HL-60 (cell line): ENCODE data around the gene CYP3A7.
"Not testable (repeated sequence)": the region's sequence is repeated elsewhere in the genome, so short reads cannot be mapped to it uniquely, and the experiment has no call there.

Experiments used
- DNase-seq, 2 experiments: peaks; one replicate each; pipeline ENCODE4 v3.0.0-alpha.2; 2010 to 2020; ENCODE audit warnings: low read depth in 1 of 2, low spot score in 1 of 2
- H3K27ac ChIP-seq: fragments of 250-450 bp; sonication (Bioruptor Pico); replicated peaks from 2 replicates; pipeline ENCODE4 v1.5.1; 2020; ENCODE audit warnings: mild to moderate bottlenecking, moderate library complexity
- H3K27me3 ChIP-seq: fragments of 250-450 bp; sonication (Bioruptor Pico); 2 replicates; pipeline ENCODE4 v1.5.1; 2021; ENCODE audit warnings: mild to moderate bottlenecking, moderate library complexity; ENCODE audit not compliant: insufficient read depth, poor library complexity, severe bottlenecking
- H3K4me3 ChIP-seq: replicated peaks from 2 replicates; pipeline ENCODE4 v1.5.1; 2011; ENCODE audit warnings: mild to moderate bottlenecking, control low read depth, low read length; ENCODE audit not compliant: insufficient read depth
- GABPA ChIP-seq: IDR thresholded peaks from 2 replicates; pipeline ENCODE4 v1.6.1; 2012; ENCODE audit warnings: low read depth
- POLR2AphosphoS5 ChIP-seq: IDR thresholded peaks from 2 replicates; pipeline ENCODE4 v1.6.1; 2012; ENCODE audit warnings: low read depth
- SPI1 ChIP-seq: IDR thresholded peaks from 2 replicates; pipeline ENCODE4 v1.6.1; 2012; ENCODE audit warnings: low read depth, mild to moderate bottlenecking, borderline replicate concordance
- TF ChIP-seq, protein P1 (sequence below): IDR thresholded peaks from 2 replicates; pipeline ENCODE4 v1.6.1; 2012; ENCODE audit warnings: low read depth; ENCODE audit not compliant: insufficient replicate concordance
- TF ChIP-seq, protein P2 (sequence below): IDR thresholded peaks from one replicate; pipeline ENCODE4 v1.5.1; 2011; ENCODE audit warnings: low read length, control low read depth, inconsistent platforms; ENCODE audit not compliant: insufficient read depth

Gene CYP3A7

DNA sequence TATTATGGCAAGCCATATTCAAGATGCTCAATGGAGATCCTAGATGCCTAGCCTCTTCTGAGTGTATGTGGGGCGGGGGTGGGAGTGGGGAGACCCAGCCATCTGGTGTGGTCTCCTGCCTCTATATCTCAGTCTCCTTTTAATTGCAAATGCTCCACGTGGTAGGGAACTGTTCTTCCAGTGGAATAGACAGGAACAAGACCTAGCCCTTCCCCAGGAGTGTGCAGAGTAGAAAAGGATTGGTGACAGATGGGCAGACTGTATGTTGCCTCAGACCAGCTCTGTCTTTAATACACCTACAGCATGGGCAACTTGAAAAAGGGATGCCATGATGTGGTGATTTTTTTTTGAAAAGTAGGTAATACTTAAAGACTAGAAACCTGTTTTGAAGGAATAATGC is 67.8 kb downstream of the CYP3A7 start:
- no peak for DNase-seq
- TF ChIP-seq SPI1 (no peak), GABPA (no peak), POLR2AphosphoS5 (no peak)
- TF ChIP-seq, protein P1, sequence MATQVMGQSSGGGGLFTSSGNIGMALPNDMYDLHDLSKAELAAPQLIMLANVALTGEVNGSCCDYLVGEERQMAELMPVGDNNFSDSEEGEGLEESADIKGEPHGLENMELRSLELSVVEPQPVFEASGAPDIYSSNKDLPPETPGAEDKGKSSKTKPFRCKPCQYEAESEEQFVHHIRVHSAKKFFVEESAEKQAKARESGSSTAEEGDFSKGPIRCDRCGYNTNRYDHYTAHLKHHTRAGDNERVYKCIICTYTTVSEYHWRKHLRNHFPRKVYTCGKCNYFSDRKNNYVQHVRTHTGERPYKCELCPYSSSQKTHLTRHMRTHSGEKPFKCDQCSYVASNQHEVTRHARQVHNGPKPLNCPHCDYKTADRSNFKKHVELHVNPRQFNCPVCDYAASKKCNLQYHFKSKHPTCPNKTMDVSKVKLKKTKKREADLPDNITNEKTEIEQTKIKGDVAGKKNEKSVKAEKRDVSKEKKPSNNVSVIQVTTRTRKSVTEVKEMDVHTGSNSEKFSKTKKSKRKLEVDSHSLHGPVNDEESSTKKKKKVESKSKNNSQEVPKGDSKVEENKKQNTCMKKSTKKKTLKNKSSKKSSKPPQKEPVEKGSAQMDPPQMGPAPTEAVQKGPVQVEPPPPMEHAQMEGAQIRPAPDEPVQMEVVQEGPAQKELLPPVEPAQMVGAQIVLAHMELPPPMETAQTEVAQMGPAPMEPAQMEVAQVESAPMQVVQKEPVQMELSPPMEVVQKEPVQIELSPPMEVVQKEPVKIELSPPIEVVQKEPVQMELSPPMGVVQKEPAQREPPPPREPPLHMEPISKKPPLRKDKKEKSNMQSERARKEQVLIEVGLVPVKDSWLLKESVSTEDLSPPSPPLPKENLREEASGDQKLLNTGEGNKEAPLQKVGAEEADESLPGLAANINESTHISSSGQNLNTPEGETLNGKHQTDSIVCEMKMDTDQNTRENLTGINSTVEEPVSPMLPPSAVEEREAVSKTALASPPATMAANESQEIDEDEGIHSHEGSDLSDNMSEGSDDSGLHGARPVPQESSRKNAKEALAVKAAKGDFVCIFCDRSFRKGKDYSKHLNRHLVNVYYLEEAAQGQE: no peak
- TF ChIP-seq, protein P2, sequence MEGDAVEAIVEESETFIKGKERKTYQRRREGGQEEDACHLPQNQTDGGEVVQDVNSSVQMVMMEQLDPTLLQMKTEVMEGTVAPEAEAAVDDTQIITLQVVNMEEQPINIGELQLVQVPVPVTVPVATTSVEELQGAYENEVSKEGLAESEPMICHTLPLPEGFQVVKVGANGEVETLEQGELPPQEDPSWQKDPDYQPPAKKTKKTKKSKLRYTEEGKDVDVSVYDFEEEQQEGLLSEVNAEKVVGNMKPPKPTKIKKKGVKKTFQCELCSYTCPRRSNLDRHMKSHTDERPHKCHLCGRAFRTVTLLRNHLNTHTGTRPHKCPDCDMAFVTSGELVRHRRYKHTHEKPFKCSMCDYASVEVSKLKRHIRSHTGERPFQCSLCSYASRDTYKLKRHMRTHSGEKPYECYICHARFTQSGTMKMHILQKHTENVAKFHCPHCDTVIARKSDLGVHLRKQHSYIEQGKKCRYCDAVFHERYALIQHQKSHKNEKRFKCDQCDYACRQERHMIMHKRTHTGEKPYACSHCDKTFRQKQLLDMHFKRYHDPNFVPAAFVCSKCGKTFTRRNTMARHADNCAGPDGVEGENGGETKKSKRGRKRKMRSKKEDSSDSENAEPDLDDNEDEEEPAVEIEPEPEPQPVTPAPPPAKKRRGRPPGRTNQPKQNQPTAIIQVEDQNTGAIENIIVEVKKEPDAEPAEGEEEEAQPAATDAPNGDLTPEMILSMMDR: no peak
- Histone ChIP-seq H3K4me3 (no peak overlapping the region), H3K27me3 (no peaks in the 10 kb centered on the region), H3K27ac (no peak overlapping the region)

DNA sequence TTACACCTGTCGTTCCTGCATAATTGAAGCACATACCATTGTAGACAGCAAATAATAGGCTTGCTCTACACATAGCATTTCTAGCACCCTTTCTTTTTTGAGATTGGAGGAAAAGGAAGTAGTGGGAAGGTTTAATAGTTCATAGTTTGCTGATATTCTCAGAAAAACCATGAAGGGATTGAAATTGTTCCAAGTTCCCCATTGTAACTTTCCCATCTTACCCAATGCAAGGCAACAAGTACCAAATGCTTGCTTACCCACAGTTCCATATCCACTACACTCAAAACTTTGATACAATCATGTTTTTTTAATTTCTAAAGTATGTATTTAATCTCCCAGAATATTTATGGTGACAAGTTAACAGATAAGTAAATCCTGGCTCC is 69.0 kb downstream of the CYP3A7 start:
- no peaks in the 10 kb centered on the region for H3K27me3 ChIP-seq
- no peak overlapping the region for H3K27ac ChIP-seq
- H3K4me3 ChIP-seq: no peak overlapping the region
- TF ChIP-seq, protein P1: no peak
- TF ChIP-seq SPI1 (no peak), GABPA (no peak), POLR2AphosphoS5 (no peak)
- TF ChIP-seq, protein P2: no peak
- no peak for DNase-seq

DNA sequence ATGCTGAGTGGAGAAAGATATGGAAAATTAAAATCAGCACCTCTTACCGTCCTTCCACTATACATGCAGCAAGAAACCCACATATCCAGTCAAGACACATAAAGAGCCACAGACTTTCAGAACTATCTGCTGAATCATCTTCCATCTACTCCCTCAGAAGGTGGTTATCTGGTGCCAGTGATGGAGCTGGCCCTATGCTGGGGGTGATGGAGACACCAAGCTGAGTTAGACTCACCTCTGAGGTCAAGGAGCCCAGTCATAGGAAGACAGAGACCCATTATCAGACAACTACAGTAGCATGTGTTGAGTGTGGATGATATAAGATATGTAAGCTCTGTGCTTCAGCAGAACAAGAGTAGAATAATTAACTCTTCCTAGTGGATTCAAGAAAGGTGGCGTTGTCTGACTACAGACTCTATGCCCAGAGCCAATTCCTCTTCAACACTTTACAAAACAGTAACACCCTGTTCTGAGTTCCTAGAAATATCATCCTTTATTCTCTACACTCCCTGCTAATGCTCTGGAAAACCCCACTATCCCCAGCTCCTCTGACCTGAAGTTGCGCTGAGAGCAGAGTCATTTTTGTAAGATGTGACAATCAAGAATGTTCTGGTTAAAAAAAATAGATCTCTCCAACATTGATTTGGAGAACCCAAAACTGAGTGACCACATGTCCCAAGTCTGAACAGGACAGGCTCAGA is 69.5 kb downstream of the CYP3A7 start:
- Histone ChIP-seq H3K4me3 (no peak overlapping the region), H3K27me3 (no peaks in the 10 kb centered on the region), H3K27ac (no peak overlapping the region)
- TF ChIP-seq, protein P1: no peak
- no peak for TF ChIP-seq POLR2AphosphoS5
- TF ChIP-seq, protein P2: no peak
- TF ChIP-seq GABPA: no peak
- no peak for TF ChIP-seq SPI1
- no peak for DNase-seq

DNA sequence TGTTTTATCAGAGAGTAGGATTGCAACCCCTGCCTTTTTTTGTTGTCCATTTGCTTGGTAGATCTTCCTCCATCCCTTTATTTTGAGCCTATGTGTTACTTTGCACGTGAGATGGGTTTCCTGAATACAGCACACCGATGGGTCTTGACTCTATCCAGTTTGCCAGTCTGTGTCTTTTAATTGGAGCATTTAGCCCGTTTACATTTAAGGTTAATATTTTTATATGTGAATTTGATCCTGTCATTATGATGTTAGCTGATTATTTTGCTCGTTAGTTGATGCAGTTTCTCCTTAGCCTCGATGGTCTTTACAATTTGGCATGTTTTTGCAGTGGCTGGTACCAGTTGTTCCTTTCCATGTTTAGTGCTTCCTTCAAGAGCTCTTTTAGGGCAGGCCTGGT is 77.1 kb downstream of the CYP3A7 start:
- not testable (repeated sequence) for H3K27me3 ChIP-seq, H3K27ac ChIP-seq

More for the DNA sequence above, 77.1 kb downstream of the CYP3A7 start:
- DNase-seq, H3K4me3 ChIP-seq: not testable (repeated sequence)
